Activated gamma-delta T cell treated with anti-CD3 and anti-CD28 coated beads, Interleukin-2, amount 50 U/mL, for 16 hours (primary cell): ENCODE results near the gene MTF2.
"Not testable (repeated sequence)": the region's sequence is repeated elsewhere in the genome, so short reads cannot be mapped to it uniquely, and the experiment has no call there.

Experiments used
- DNase-seq: peaks from one replicate; pipeline ENCODE4 v3.0.0-alpha.2; 2020; ENCODE audit warnings: low read depth

Gene MTF2

DNA sequence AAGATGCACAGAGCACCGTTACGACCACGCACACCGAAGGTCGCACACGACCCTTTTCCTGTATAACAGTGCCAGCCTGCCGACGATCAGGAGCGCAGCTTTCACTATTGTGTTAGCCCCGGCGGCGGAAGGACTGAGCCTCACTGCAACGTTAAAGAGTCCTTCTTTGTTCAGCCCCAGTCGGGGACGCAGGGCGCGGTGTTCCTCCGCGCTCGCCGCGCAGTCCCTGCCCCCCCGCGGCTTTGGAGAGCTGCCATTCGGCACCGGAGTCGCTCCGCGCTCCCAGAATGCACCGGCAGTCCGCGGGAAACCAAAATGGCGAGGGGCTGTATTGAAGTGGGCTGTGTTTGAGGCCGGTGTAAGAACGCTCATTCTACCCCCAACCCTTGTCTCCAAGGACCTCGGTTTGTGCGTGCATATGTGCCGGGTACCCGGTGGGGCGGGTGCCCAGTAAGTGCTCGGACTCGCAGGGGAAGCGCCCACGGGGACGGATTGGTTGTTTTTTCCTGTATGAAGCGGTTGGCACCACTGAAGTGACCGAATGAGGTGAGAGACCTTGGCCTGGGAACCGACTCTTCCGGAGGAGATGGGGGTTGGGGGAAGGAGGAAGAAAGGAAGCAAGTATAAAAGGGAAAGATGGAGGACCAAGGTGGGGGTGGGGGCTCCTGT is at the start of gene MTF2:
TSS of gene MTF2 (plus strand) at position 298 of the 669 bp plus-strand sequence. CDS start at position 542, 244 bp downstream.
- peak; percentile 91 for DNase-seq

- DNase-seq: peak; percentile 6
Measured at GRCh38 chr1:93029317-93029716, 49.8 kb upstream of the MTF2 start.

- DNase-seq: not testable (repeated sequence)
Measured at GRCh38 chr1:93030191-93030590, 48.9 kb upstream of the MTF2 start.

GRCh38 chr1:93031711-93032110 is 47.4 kb upstream of the MTF2 start:
- no peak for DNase-seq

DNA sequence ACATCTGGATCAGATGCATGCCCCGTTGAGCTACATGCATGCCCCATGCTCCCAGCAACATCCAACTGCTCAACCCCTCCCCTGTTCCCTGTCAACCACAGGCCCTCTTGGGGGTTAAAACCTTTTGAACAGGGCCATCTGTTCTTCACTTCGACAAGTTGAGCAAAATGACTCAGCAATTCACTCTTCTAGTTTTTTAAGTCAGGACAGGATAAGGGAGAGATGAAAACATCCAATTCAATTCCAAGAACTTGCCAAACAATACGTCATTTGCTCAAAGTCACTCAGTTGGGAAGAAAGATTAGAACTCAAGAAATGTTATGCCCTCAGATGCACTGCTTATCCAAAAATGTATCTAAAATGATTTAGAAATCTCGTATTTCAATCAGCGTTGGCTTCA is 46.1 kb upstream of the MTF2 start:
- DNase-seq: no peak

DNA sequence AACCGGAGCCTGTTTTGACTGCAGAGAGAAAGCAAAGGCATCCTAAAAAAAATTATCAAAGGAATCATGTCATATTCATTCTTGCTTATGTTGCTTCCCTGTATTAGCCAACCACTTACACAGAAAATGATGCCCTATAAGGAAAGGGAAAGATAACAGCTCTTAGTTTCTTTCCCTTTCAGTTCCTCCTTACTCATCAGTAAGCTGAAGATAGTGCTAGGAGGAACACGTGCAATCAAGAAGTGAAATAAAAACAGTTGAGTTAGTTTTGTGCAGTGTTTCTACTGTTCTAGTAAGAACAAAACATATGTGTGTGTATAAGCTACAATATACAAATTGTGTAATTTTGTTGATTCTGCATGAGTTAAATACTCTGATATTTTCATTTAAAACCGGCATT is 45.3 kb upstream of the MTF2 start:
- no peak for DNase-seq

- no peak for DNase-seq
Measured at GRCh38 chr1:93034397-93034796, 44.7 kb upstream of the MTF2 start.

DNA sequence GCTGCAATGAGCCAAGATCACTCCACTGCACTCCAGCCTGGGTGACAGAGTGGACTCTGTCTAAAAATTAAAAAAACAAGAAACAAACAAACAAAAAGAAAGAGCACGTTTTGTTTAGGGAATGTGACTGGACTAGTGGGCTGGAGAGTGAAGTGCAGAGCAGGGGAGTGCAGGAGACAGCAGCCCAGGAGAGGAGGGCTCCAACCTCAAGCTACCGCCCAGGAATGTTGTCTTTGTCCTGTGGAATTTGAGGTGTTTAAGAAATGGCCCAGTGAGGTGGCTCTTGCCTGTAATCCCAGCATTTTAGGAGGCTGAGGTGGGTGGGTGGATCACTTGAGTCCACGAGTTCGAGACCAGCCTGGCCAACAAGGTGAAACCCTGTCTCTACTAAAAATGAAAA is 42.4 kb upstream of the MTF2 start:
- no peak for DNase-seq

DNA sequence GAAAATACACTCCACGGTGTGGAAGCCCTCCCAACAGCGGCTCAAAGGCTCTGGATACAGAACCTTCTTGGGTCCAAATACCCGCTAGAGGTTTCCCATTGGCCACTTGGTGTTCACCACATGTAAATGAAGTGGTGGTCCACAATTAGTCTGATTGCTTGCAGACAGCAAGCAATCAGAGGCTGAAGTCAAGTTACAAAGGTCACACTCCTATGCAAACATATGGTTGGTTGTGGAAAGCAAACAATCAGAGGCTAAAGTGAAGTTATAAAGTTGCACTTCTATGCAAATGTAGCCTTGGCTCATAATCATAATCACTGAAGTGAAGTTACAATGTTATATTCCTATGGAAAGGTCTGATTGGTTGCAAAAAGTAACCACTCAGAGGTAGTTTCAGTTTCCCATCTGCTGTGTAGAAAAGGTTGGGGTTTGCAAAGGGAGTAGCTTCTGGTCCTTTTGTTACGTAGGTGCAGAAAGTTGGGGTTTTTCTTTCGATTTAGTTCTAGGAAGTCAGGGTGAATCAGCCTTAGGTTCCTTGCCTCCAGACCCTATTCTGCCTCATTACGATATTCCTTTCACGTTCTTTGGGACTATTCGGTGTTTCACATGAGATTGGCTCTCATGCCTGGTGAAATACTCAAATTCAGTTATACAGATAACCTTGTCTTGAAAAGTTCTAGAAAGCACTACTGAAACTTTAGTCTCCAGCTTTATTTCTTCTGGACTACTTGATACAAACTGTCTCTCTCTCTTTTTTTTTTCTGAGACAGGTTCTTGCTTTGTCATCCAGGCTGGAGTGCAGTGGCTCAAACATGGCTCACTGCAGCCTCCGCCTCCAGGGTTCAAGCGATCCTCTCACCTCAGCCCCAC is 36.7 kb upstream of the MTF2 start:
- DNase-seq: peak; percentile 9

DNA sequence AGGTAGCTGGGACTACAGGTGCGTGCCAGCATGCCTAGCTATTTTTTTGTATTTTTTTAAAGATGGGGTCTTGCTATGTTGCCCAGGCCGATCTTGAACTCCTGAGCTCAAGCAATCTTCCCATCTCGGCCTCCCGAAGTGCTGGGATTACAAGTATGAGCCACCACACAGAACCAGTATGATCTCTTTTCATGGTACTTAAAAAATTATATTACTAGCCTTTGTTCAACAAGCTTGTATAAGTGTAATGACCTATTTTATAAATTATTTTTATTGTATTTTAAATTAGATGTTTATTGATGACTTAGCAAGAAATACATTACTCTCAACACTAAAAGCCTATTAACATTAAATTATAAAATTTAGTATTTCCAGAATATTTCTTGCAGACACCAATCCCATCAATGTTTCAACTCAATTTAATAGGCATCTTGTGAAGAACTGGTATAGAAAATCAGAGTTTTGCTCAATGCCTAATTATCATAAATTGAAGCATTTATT is 36.0 kb upstream of the MTF2 start:
- DNase-seq: no peak

DNA sequence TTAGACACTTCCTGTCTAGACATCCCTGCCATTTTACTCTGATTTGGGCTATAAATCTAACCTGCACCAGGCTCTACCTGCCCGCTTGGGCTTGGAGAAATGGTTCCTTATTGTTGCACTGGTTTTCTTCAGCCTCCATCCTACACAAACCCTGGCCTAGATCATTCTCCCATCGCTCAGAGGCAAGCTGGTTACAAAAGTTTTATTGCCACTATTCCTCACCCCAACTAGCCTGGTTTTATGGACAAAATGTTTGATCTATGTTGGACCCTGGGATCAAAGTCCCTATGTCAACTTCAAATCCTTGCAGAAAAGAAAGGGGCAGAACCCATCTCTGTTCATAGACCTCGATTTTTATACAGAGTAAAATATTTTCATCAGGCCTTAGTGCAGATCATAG is 31.5 kb upstream of the MTF2 start:
- no peak for DNase-seq

GRCh38 chr1:93051961-93052360 is 27.1 kb upstream of the MTF2 start:
- no peak for DNase-seq

GRCh38 chr1:93056214-93056613 is 22.9 kb upstream of the MTF2 start:
- DNase-seq: no peak

- DNase-seq: no peak
Measured at GRCh38 chr1:93056649-93057048, 22.4 kb upstream of the MTF2 start.

- DNase-seq: no peak
Measured at GRCh38 chr1:93061895-93062792, 16.9 kb upstream of the MTF2 start.

DNA sequence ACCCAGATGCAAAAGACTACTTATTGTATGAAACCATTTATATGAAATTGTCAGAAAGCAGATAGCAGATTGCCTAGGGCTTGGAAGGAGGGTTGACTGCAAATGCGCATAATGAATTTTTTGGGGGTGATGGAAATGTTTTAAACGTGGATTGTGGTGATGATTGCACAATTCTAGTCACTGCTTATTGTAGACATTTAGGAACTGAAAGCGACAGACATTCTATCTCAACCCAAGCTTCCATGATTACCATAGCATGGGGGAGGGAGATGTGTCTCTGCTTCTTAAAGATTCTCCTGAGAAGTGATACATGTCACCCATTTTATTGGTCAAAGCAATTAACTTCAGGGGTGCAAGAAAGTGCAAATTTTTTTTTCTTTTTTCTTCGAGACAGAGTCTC is 2.8 kb upstream of the MTF2 start:
- DNase-seq: no peak

DNA sequence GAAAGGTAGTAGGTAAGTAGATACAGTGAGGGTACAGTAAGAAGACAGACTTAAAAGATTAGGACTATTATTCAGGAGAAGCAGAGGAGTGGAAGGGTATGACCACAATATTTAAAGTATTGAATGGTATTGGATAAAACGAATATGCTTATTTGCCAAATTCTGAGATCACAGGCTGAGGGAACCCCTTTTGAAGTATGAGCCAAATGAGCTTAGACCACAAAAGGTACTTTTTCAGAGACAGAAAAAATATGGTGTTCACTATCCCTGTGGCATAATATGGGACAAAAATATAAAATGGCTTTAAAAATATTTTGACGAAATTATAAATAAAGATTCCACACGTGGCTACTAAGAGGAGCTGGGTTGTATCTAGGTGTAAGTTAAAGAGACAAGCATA is 880 bp upstream of the MTF2 start:
- DNase-seq: no peak

DNA sequence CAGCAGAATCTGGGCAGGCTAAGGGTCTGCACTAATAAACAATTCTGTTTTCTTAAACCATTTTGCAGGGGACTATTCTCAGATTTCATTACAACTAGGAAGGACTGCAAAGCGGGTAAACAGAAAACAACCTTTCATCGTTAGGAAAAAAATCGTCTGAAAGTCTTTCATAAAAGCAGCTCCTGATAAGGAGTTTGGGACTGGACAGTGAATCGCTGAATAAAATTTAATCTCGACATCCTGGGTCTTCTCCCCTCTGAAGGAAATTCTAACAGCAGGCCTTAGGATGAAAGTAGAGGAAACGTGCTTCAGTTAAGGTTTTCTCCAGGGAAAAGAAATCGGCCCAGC is 471 bp upstream of the MTF2 start:
- DNase-seq: no peak

DNA sequence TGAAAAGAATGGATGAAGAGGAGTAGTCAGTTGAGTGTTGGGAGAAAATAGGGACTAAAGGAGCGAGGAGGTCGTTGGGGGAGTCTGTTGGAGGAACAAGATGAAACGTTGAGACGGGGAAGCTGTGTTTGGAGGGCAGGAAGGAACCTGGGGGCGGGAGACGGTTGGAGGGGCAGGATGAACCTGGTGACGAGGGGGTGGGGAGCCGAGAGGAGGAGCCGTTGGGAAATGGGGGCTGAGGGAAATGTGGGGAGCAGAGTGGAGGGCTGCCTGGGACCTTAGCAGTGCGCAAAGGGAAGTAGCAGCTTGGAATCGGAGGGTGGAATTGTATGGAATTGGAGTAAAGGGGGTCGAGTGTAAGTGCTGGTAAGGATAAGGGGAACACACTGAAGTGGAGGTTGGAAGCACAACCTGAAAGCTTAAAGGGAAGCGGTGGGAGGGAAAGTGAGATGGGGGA is 630 bp downstream of the MTF2 start:
- DNase-seq: no peak

DNA sequence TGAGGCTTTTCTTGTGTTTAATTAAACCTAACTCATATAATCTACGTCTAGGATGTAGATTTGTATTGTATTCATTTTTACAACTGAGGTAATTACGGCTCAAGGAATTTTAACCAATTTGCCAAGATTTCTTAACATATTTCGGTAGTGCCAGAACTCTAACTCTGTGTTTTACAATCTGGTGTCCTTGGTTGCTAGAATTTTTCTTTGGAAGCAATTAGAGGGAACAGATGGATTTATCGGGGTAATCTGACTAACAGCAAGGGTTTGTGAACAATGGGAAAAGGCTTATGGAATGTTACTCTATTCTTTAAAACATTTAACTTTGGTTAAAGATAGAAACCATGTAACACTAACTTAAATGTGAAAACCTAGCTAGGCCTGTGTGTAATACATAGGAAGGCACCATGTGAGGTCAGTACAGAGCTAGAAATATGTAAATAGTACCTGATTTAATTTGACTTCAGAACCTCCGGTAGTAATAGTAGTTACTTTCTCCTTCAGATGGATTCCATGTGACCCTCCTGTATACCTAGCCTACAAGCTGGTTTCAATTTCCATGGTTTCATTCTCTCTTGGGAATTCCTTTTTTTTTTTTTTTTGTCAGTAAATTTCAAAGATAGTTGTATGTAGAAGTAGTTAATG is 1.2 kb downstream of the MTF2 start:
- DNase-seq: no peak

- no peak for DNase-seq
Measured at GRCh38 chr1:93081716-93082115, 2.6 kb downstream of the MTF2 start.

DNA sequence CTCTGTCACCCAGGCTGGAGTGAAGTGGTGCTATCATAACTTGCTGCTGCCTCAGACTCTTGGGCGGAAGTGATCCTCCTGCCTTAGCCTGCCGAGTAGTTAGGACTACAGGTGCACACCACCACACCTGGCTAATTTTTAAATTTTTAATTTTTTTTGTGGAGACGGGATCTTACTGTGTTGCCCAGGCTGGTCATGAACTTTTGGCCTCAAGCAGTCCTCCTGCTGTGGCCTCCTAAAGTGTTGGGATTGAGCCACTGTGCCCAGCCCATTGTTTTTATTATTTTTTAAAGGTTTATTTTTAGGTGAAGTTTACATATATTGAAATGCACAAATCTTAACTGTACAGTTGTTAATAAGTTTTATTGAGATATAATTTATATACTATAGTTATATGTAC is 3.2 kb downstream of the MTF2 start:
- DNase-seq: no peak
